GM19025 (cell line): Measurements from ENCODE around the gene CAT.
"Not testable (repeated sequence)": the region's sequence is repeated elsewhere in the genome, so short reads cannot be mapped to it uniquely, and the experiment has no call there.

Experiments
- ATAC-seq: cut with Tn5 transposase; IDR thresholded peaks from one replicate; pipeline ENCODE4 v1.9.1; 2021; ENCODE audit warnings: mild to moderate bottlenecking, low read depth, moderate library complexity; ENCODE audit not compliant: unreplicated experiment

CAT gene

DNA sequence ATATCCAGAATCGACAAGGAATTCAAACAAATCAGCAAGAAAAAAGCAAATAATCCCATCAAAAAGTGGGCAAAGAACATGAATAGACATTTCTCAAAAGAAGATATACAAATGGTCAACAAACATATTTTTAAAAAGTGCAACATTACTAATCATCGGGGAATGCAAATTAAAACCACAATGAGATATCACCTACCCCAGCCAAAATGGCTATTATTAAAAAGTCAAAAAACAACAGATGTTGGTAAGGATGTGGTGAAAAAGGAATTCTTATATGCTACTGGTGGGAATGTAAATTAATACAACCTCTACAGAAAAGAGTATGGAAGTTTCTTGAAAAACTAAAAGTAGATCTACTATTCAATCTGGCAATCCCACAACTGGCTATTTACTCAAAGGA is 13.9 kb upstream of the CAT start:
- ATAC-seq, result not testable (repeated sequence)

DNA sequence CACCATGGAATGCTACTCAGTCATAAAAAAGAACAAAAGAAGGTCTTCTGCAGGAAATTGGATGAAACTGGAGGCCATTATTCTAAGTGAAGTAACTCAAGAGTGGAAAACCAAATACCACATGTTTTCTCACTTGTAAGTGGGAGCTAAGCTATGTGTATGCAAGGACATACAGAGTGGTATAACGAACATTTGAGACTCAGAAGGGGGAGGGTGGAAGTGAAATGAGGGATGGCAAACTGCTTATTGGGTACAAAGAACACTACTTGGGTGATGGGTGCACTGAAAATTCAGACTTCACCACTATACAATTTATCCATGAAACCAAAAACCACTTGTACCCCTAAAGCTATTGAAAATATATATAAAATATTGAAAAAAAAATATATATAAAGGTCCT is 13.4 kb upstream of the CAT start:
- no peak for ATAC-seq

DNA sequence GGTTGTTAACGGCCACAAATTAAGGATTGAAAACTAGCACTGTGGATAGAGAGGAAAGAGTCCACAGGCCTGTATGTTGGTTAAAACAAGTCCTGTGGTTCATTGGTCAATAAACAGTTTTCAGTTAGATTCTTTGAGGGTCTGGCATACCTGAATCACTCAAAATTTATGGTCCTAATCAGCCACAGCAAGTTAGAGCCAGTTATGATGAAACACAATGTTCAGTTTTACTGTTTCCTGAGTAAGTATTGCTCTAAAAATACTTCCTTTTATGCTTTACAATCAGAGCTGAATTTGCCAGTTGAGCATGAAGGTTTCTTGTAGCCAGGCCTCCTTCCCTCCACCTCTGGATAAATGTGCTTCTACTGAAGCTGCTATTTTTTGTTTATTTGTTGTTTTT is 12.9 kb upstream of the CAT start:
- no peak for ATAC-seq

DNA sequence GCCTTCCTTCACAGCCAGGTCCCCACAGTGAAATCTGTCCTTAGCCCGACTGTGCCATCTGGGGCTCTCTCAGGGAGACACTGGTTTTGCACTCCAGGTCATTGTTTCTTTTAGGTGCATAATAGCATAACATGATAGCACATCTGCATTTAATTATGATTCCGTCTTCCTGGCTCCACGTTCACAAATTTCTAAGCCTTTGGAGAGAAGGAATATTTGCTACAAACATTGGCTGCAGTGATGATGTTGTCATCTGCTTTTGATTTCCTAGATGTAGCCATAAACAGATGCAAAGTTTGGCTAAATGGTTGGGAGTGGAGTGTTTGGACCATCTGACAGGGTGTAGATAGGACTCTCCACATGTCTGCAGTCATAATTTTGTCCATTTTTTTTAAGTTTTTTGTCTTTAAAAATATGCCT is 12.0 kb upstream of the CAT start:
- no peak for ATAC-seq

DNA sequence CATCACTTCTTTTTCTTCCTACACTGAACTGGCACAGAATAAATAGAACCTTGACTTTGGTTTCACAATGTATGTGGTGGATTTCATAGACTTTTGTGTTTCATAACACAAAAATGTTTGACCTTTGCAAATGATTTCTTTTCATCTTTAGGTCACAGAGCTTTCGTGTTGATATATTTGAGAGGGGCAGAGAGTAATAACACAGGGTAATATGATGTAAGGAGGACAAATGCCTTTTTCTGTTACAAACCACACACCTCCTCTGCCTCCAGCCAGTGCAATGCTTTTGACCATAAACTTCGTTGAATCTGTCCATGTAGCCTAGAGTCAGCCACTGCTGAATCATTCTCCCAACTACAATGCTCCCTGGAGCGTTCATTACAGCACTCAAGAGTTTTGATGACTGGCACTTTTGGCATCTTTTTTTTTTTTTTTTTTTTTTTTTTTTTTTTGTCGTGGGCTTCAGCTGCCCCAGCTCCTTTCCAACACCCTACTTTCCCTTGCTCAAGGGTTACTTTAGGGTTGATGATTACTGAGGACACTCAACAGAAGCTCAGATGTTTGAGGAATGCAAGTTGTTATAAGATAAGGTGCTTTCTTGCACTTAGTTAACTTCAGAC is 11.4 kb upstream of the CAT start:
- ATAC-seq, result no peak

DNA sequence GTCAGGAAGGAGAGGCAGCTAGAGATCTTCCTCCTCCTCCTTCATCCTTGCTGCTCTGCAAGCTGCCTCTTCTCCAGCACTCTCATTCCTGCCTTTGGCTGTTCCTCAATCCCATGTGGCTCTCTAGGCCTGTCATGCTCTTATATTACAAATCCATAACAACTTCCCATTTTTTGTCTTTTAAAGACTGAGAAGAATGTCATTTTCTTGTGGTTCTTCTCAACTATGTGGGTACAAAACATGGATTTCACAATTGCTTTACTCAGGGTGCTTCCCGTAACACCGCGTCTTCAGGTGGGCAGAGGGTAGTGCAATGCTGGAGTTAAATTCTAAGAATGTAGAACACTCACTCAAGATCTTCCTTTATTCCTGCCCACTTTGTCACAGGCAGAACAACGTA is 6.8 kb upstream of the CAT start:
- no peak for ATAC-seq

DNA sequence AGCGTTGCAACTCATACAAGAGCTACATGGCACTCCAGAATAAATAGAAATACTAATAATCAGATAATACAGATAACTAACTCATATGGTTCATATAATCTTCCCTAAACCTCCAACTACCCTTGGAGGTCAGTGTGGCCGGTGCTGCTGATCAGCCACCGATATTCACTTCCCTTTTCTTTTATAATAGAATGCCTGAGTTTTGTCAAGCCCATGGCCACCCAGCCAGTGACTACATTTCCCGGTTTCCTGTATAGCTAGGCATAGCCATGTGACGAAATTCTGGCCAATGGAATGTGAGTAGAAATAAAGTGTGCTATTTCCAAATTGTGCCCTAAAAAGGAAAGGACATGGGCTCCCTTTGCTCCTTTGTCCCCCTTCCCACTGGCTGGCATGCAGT is 5.9 kb upstream of the CAT start:
- no peak for ATAC-seq

DNA sequence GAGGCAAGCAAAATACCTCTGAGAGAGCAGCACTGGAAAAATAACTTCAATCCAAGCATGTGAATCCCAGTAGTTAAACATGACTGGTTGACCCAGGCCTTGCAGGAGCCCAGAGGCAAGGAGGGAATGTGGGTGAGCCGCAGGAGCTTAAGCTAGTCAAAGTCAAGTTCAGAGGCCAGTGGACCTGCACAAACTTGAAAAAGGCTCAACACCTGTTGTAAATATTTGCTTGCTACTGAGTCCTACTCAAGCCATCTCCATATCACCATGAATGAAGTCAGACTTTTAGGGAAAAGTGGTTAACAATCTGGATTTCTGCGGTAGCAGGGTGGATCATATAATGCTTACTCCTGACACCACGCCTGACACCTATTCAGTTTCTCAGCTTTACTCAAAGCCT is 4.8 kb upstream of the CAT start:
- no peak for ATAC-seq

DNA sequence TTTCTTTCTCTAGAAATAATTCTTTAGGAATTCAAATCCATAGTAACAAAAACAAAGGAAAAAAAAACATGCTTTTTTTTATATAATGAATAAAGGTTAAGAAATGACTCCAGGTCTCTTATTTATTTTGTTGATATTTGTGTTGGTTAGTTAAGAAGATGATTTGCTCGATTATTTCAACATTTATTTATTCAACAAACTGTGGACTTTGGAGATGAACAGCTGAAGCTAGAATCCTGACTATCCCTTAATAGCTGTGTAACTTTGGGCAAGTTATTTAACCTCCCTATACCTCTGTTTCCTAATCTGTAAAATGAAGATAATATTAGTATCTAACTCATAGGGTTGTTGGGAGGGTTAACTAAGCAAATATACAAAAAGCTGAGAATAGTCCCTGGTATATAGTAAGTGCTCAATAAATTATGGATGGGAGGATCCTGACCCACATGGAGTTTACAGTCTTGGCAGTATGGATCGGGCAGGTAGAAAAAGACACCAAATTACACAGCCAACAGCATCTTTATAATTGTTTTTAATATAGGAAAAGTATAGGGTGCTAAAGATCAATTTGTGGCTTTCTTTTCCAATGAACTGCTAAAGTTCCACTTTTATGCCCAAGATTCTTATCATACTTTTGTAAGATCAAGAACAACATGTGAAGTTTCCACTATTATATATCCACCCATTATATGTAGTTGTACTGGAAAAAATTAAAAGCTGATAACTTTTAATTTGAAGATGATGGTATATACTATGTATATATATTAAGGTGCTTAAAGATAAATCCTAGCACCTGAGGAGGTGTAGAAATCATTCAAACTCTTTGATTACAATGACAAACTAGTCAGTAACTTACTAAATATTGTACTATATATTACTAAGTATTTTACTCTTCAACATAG is 1.3 kb upstream of the CAT start:
- ATAC-seq, result no peak

DNA sequence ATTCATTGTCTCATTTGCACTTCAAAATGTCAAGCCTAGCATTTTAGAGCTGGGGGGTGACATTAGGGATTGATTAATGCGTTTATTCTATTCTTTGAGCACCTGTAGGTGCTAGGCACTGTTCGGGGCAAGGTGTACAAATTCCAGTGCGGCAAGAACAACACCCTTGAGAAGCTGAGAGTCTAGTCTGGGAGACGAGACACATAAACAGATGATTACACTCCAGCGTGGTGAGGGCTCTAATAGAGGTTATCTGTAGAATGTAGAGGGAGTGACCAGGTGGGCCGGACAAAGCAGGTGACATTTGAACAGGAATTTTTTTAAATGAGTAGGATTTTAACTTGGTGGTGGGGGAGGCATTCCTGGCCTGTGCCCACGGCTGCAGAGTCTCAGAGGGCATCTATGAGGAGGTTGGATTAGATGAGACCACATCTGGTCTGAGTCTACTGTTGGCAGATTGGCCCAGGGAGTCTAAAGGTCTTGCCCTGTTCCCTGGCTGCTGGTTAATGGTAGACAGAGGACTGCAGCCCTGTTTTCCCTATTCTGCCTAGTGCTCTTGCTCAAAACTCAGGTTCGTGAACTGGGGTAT is 970 bp downstream of the CAT start:
- ATAC-seq, result no peak

DNA sequence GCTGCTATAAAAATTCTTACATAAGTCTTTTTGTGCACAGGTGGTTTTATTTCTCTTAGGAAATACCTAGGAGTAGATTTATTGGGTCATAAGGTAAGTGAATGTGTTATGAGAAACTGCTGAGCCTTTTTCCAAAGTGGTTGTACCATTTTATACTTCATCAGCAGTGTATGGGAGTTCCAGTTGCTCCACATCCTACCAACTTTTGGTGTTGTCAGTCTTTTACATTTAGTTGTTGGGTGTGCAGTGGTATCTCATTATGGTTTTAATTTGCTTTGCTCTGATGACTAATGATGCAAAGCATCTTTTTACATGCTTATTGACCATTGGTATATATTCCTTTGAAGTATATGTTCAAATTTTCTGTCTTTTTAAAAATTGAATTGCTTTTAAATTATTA is 3.1 kb downstream of the CAT start:
- no peak for ATAC-seq

DNA sequence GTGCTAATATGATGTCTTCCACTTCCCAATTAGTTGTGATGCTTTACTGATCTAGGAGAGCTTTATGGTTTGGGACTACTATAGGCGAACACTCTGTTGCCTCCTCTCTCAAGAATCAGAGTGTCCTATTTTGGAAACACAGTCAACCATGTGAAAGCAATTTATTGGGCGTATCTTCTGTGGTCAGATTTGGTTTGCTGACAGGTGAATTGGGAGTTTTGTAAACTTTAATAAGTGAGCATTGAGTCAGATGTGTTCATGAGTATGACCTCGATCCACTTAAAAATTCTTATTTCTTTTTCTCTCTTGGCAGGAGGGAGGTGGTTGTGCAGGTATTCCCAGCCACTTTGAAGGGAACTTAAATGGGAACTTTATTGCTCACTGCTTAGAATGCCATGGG is 4.4 kb downstream of the CAT start:
- ATAC-seq, result no peak

DNA sequence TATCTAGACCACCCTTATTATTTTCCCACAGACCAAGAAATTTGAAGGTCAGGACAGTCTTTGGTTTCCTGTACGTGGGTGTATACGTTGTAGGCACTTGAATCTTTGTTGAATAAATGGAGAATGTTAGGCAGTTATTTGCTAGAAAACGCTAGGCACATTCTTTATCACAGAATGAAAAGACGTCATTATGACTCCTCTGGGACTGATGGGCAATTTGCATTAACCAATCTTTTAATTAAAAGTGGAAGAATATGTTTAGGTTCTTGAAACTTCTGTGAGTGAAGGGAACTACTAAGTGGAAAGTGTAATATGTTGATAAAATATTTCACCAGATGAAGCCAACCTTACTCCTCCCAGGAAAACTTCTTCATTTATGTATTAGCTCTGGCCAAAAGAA is 5.7 kb downstream of the CAT start:
- no peak for ATAC-seq

DNA sequence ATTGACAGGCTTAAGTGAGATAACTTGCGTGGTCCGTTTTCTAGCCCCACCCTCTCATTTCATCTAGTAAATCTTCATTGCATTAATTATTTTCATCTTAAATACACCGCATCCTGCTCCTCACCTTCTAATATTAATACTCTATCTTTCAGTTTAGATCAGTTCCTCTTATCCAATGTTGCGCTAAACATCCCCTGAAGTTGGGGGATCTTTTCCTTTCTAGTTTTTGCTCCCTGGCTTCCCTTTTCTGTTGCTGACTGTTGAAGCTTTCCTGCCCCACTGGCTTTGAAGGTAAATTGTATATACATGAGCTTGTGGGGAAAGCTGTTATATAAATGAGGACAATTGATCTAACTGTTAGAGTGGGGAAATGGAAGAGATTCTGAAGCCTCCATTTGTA is 7.2 kb downstream of the CAT start:
- ATAC-seq, result no peak

DNA sequence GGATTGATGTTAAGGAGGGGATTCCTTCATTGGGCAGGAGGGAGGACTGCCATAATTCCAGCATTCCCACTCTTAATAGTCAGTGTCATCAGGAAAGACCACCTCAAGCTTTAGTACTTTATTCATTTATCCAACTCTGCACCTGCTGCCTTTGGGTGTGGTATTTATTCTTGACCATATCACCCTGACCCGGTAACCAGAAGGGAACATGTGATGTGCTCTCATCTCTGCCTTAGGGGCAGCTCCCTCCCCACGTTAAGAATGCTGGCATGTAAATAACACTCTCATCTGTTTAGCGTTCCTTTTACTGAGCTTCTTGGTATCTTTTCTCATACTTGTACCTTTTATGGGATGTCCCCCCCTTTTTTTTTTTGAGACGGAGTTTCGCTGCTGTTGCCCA is 7.7 kb downstream of the CAT start:
- no peak for ATAC-seq

DNA sequence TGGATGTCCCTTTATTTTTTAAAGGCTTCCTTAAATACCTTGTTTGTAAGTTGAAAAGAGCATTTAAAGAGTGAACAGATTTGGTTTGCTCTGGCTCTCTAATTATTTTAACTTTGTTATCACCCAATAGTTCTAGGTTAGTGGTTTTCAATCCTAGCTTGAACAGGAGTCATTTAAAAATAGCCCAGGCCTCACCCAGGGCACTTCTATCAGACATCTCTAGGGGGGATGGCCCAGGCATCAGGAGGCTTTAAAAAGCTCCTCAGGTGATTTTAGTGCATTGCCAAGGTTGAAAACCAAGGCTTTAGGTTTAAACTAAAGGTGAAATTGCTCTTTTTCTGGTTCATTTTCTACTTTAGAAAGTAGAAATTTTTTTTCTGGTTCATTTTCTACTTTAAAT is 8.3 kb downstream of the CAT start:
- ATAC-seq, result no peak

DNA sequence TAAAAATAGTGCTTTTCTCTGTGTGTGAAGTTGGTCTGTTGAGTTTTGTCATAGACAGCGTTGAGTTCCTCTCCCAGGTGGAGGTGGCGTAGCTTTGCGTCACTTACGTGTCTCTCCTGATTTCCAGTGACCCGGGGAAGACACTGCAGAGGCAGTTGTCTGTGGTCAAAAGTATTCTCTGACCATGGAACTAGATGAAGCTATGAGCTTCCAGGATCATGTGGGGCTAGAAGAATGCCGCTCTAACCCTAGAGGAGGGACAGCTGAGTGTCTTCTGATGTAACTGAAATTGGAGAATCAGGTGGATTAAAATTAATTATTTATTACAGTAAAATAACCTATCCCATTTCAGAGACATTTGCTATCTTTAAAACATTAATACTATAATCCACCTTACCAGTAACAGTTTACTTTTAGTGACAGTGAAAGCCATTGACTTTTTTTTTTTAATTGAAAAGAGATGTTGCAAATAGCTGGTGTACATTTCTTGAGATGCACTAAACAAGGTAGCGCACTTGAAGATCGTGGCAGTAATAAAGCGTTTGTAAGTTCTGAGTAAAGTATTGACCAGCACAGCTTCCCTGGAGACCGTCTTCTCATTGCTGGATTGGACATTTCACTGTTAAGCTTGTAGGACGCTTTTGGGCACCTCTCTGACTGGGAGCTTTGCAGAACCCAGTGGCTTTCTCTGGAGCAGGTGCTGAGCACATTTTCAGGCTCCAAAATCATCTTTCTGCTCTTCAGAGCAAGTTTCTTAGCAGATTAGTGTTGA is 9.7 kb downstream of the CAT start:
- no peak for ATAC-seq

DNA sequence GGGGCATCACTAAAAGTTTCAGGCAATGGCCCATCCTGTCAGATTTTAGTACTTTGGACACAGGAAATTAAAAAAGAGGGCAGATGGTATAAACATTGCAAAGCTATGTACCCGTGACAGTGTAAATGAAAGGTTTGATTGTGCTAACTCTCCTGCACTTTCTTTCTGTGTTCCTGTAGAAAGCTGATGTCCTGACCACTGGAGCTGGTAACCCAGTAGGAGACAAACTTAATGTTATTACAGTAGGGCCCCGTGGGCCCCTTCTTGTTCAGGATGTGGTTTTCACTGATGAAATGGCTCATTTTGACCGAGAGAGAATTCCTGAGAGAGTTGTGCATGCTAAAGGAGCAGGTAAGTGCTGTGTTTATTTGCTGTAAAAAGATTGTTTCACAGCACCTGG is 10.3 kb downstream of the CAT start:
- ATAC-seq, result no peak

DNA sequence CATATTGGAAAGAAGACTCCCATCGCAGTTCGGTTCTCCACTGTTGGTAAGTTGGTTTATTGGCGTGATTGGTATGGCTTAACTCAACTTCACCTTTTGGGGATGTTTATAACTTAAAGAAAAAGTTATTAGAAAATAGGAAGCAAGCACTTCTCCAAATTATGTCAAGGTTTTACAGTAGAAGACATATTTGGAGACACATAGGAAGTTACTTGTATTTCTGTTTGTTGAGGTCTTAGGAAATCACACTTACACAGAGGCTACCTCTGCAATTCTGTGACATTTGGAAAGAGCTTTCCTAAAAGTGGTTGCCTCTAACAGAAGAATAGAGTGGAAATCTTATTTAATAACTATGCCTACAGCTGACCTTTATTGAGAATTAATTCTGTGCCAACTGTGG is 12.3 kb downstream of the CAT start:
- ATAC-seq, result no peak

DNA sequence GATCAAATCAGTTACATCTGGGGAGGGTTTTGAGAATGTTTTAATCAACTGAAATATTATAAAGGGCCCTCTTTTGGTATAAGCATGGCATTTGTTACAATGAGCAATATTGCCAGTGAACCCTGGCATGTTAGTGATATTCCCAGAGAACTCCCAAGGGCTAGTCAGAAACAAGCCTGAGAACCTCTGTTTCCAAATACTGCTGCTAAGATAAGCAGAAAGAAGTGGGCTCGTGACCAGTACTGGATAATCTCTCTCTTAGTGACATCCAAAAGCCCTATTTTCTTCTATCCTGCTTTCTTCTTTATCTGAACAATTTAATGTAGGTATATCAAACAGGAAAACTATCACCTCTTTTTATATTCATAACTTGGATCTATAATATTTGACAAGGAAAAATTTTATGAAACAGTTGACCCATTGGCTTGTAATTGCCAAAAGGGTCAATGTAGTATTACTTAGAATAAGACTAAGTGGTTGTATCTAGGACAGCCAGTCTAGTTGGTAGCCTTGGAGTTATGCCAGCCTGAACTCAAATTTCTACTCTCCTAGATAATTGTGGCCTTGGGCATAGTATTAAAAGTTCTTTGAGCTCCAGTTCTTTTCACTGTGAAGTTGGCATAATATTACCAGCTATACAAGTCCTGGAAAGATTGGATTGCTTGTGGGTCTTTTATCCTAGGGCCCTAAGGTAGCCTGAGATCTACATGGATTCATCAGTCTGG is 15.7 kb downstream of the CAT start:
- ATAC-seq, result no peak

DNA sequence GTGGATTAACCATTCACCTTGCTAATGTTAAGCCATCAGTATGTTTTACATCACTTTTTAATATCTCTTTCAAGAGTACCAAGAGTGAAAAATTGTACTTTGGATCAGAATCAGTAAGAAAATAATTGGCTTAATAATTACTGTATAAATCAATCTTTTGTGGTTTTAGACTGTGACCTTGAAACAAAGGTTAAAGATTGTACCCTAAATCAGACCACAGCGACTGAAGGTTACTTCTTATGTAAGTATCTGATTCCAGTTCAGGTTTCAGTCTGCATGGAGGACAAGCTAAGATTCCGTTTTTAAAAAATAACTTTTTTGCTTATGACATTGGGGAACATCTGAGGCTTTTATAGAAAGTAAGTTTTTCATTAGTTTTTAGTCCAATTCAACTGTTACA is 18.9 kb downstream of the CAT start:
- ATAC-seq, result no peak
